OCI-LY1 (cell line): Measurements from ENCODE around the gene AQP12A.

Source experiments
- H2AFZ ChIP-seq: fragments of 200-600 bp; sonication (generic), shearing (Covaris generic); 2 replicates; pipeline ENCODE4 v1.6.0; 2014; ENCODE audit warnings: antibody characterized with exemption, mild to moderate bottlenecking, low read length
- H3F3A ChIP-seq: fragments of 200-600 bp; sonication (generic), shearing (Covaris generic); 2 replicates; pipeline ENCODE4 v1.6.0; 2014; ENCODE audit warnings: mild to moderate bottlenecking, antibody characterized with exemption, low read length, moderate library complexity; ENCODE audit not compliant: insufficient read depth
- H3K27ac ChIP-seq: fragments of 200-600 bp; sonication (generic); 2 replicates; pipeline ENCODE4 v1.5.1; 2014; ENCODE audit warnings: low read length, mixed run types, mild to moderate bottlenecking, low read depth; ENCODE audit not compliant: poor library complexity, severe bottlenecking
- H3K27me3 ChIP-seq: fragments of 200-600 bp; sonication (generic); 2 replicates; pipeline ENCODE4 v1.6.0; 2014; ENCODE audit warnings: antibody characterized with exemption, mild to moderate bottlenecking, low read length, moderate library complexity; ENCODE audit not compliant: insufficient read depth
- H3K36me3 ChIP-seq: fragments of 200-600 bp; sonication (generic); 2 replicates; pipeline ENCODE4 v1.6.1; 2014; ENCODE audit warnings: mild to moderate bottlenecking, antibody characterized with exemption, low read length, moderate library complexity, mixed read lengths; ENCODE audit not compliant: insufficient read depth
- H3K4me1 ChIP-seq: fragments of 200-600 bp; sonication (generic); 2 replicates; pipeline ENCODE4 v1.5.1; 2014; ENCODE audit warnings: mild to moderate bottlenecking, low read length, moderate library complexity; ENCODE audit not compliant: insufficient read depth, severe bottlenecking
- H3K4me2 ChIP-seq: fragments of 200-600 bp; sonication (generic), shearing (Covaris generic); 2 replicates; pipeline ENCODE4 v1.6.1; 2014; ENCODE audit warnings: low read length
- H3K4me3 ChIP-seq: fragments of 200-600 bp; sonication (generic); 2 replicates; pipeline ENCODE4 v1.5.1; 2014; ENCODE audit warnings: low read length, low read depth, mild to moderate bottlenecking, mixed read lengths; ENCODE audit not compliant: poor library complexity, severe bottlenecking
- H3K79me2 ChIP-seq: fragments of 200-600 bp; shearing (Covaris generic); 2 replicates; pipeline ENCODE4 v1.6.1; 2016; ENCODE audit warnings: mixed run types, low read length, mixed read lengths; ENCODE audit not compliant: insufficient read depth
- H3K9ac ChIP-seq: fragments of 200-600 bp; sonication (generic), shearing (Covaris generic); 2 replicates; pipeline ENCODE4 v1.6.1; 2014; ENCODE audit warnings: mild to moderate bottlenecking, low read length, mixed read lengths
- H3K9me2 ChIP-seq: fragments of 200-600 bp; sonication (generic), shearing (Covaris generic); 2 replicates; pipeline ENCODE4 v1.6.1; 2014; ENCODE audit warnings: low read depth, mild to moderate bottlenecking, low read length, mixed read lengths
- H3K9me3 ChIP-seq: fragments of 200-600 bp; shearing (Covaris generic); 2 replicates; pipeline ENCODE4 v1.6.1; 2014; ENCODE audit warnings: low read length, mixed read lengths
- H4K20me1 ChIP-seq: fragments of 200-600 bp; sonication (generic), shearing (Covaris generic); 2 replicates; pipeline ENCODE4 v1.6.0; 2016; ENCODE audit warnings: mild to moderate bottlenecking, low read length; ENCODE audit not compliant: insufficient read depth
- EZH2 ChIP-seq: fragments of 200-600 bp; sonication (generic), shearing (Covaris generic); IDR thresholded peaks from 2 replicates; pipeline ENCODE4 v1.8.0; 2017; ENCODE audit warnings: borderline replicate concordance, mixed run types, mild to moderate bottlenecking, antibody characterized with exemption, low read length, moderate library complexity, mixed read lengths
- TF ChIP-seq, protein P1 (sequence below): fragments of 200-600 bp; sonication (generic), shearing (Covaris generic); IDR thresholded peaks from 2 replicates; pipeline ENCODE4 v1.5.1; 2017; ENCODE audit warnings: mild to moderate bottlenecking, antibody characterized with exemption, low read length, moderate library complexity, mixed read lengths

The AQP12A gene

DNA sequence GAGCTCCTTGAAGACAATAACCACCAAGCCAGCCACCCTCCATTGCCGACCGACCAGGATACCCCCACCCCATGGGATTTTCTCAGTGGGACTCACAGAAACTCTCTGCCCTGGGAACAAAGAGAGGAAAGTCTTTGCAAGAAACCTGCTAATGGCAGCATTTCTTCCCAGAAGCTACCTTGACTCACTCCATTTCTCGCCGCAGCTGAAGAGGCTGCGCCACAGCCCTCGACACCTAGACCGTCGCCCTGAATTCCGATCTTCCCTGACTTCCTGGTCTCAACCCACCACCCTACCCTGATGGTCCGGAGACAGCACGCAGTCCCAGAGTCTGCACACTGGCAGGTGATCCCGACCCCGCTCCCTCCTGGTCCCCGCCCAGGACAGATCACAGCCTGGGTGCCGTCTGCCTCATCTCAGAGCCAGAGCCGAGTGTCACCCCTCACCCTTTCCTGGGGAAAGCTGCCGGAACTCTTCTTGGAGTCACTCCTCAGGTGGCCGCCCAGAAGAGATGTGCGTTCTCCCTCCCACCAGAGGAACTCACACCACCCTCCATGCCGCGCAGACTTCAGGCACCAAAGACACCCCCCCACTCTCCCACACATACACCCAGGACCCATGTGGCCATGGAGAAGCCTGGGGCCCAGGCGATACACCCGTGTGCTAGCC is 24.6 kb downstream of the AQP12A start:
- H3K4me2 ChIP-seq, result no peak overlapping the region
- 0 out of 2 replicates have a peak, but pooled peaks cover 4% of the 10 kb centered on the region for H3K27me3 ChIP-seq
- H3K36me3 ChIP-seq, result no peaks in the 10 kb centered on the region
- TF ChIP-seq EZH2, result no peak
- TF ChIP-seq, protein P1, sequence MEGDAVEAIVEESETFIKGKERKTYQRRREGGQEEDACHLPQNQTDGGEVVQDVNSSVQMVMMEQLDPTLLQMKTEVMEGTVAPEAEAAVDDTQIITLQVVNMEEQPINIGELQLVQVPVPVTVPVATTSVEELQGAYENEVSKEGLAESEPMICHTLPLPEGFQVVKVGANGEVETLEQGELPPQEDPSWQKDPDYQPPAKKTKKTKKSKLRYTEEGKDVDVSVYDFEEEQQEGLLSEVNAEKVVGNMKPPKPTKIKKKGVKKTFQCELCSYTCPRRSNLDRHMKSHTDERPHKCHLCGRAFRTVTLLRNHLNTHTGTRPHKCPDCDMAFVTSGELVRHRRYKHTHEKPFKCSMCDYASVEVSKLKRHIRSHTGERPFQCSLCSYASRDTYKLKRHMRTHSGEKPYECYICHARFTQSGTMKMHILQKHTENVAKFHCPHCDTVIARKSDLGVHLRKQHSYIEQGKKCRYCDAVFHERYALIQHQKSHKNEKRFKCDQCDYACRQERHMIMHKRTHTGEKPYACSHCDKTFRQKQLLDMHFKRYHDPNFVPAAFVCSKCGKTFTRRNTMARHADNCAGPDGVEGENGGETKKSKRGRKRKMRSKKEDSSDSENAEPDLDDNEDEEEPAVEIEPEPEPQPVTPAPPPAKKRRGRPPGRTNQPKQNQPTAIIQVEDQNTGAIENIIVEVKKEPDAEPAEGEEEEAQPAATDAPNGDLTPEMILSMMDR, result no peak
- H3K4me1 ChIP-seq, result no peaks in the 10 kb centered on the region
- no peaks in the 10 kb centered on the region for H3F3A ChIP-seq
- no peak overlapping the region for H3K9ac ChIP-seq
- no peaks in the 10 kb centered on the region for H3K9me3 ChIP-seq
- no peaks in the 10 kb centered on the region for H4K20me1 ChIP-seq
- H3K9me2 ChIP-seq, result no peaks in the 10 kb centered on the region
- no peak overlapping the region for H3K27ac ChIP-seq
- H3K4me3 ChIP-seq, result no peak overlapping the region
- no peak overlapping the region for H2AFZ ChIP-seq
- no peaks in the 10 kb centered on the region for H3K79me2 ChIP-seq

DNA sequence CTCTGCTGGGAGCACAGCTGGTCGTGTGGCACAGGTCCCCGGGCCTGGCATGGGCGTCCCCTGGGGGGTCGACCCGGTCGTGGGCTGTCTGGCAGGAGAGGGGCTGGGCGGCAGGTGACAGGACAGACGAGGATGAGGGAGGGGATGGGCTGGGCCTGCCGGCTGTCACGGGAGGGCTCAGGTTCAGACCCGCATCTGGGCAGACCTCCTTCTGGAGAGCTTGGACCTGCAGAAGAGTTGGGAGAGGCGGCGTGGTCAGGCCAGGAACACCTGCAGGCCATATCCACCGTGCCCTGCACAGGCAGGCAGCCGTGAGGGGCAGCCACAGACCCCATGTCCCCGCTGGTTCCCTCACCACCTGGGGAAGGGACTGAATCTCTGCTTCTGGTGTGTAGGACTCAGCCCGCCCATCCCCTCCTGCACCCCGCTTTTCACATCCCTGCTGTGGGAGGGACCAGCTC is 25.5 kb downstream of the AQP12A start:
- H3K36me3 ChIP-seq, result no peaks in the 10 kb centered on the region
- no peak overlapping the region for H3K4me3 ChIP-seq
- TF ChIP-seq EZH2, result no peak
- TF ChIP-seq, protein P1, result no peak
- H3F3A ChIP-seq, result no peaks in the 10 kb centered on the region
- 0 out of 2 replicates have a peak, but pooled peaks cover 4% of the 10 kb centered on the region for H3K27me3 ChIP-seq
- H3K4me1 ChIP-seq, result no peaks in the 10 kb centered on the region
- H3K27ac ChIP-seq, result no peak overlapping the region
- H3K9ac ChIP-seq, result no peak overlapping the region
- no peak overlapping the region for H3K4me2 ChIP-seq
- H2AFZ ChIP-seq, result no peak overlapping the region
- H3K9me3 ChIP-seq, result no peaks in the 10 kb centered on the region
- no peaks in the 10 kb centered on the region for H4K20me1 ChIP-seq
- H3K9me2 ChIP-seq, result no peaks in the 10 kb centered on the region
- no peaks in the 10 kb centered on the region for H3K79me2 ChIP-seq

DNA sequence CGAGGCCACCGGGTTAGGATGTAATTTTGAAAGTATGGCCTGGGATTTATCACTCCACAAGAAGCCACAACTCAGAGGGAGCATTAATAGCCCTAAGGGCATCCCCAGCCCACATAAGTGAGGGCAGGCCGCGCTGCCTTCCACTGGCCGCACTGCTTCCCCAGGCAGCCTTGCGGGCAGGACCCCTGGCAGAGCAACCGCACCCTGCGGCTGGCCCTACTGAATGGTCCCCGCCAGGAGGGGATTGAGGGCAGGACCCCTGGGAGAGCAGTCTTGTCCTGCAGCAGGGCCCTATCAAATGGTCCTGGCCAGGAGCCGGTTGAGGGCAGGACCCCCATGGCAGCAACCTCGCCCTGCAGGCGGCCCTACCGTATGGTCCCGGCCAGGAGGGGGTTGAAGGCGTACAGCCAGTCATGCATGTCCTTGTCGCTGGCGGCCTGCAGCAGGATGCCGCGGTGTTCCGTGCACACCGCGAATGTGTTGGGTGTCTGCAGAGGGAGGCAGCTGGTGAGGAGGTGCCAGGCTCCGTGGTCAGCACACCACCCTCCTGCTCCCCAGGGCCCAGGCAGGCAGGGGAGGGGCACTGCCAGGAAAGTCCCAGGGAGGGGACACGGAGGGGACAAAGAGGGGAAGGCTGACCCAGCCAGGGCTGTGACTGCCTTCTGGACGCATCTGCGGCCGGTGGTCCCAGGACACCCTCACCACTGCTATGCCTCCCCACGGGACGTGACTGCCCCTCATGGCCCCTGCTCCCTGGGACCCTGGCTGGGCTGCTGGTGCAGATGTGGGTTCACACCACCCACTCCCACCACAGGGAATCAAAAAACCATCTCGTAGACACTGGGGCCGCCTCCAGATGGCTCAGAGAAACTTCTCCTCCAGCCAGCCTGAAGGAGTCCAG is 26.3 kb downstream of the AQP12A start:
- no peaks in the 10 kb centered on the region for H3K9me3 ChIP-seq
- H3F3A ChIP-seq, result no peaks in the 10 kb centered on the region
- no peak overlapping the region for H3K9ac ChIP-seq
- H3K4me1 ChIP-seq, result no peaks in the 10 kb centered on the region
- no peaks in the 10 kb centered on the region for H3K36me3 ChIP-seq
- H3K9me2 ChIP-seq, result no peaks in the 10 kb centered on the region
- TF ChIP-seq EZH2, result no peak
- TF ChIP-seq, protein P1, result no peak
- no peak overlapping the region for H3K4me2 ChIP-seq
- H3K27me3 ChIP-seq, result 0 out of 2 replicates have a peak, but pooled peaks cover 4% of the 10 kb centered on the region
- H2AFZ ChIP-seq, result no peak overlapping the region
- H3K4me3 ChIP-seq, result no peak overlapping the region
- H4K20me1 ChIP-seq, result no peaks in the 10 kb centered on the region
- H3K79me2 ChIP-seq, result no peaks in the 10 kb centered on the region
- no peak overlapping the region for H3K27ac ChIP-seq
